RPMI8226 (cell line): ENCODE data around the gene LRRFIP2.
"Not testable (repeated sequence)": the region's sequence is repeated elsewhere in the genome, so short reads cannot be mapped to it uniquely, and the experiment has no call there.

Experiments
- DNase-seq: peaks from one replicate; pipeline ENCODE4 v3.0.0-alpha.2; 2015

LRRFIP2 gene

GRCh38 chr3:37183976-37184375 lies 9.6 kb upstream of the LRRFIP2 start:
- no peak for DNase-seq

GRCh38 chr3:37183375-37183831 lies 9.0 kb upstream of the LRRFIP2 start:
- no peak for DNase-seq

GRCh38 chr3:37182816-37183215 lies 8.4 kb upstream of the LRRFIP2 start:
- DNase-seq: no peak

GRCh38 chr3:37181756-37182155 lies 7.4 kb upstream of the LRRFIP2 start:
- no peak for DNase-seq

GRCh38 chr3:37179144-37179967 lies 5.0 kb upstream of the LRRFIP2 start:
- DNase-seq: no peak

- DNase-seq: no peak
Observed at GRCh38 chr3:37173806-37174205, 576 bp downstream of the LRRFIP2 start.

- no peak for DNase-seq
Observed at GRCh38 chr3:37171144-37171543, 3.2 kb downstream of the LRRFIP2 start.

- no peak for DNase-seq
Observed at GRCh38 chr3:37170513-37170912, 3.9 kb downstream of the LRRFIP2 start.

- DNase-seq: no peak
Observed at GRCh38 chr3:37170060-37170459, 4.3 kb downstream of the LRRFIP2 start.

GRCh38 chr3:37168896-37169295 lies 5.5 kb downstream of the LRRFIP2 start:
- no peak for DNase-seq

- DNase-seq: no peak
Observed at GRCh38 chr3:37163262-37164015, 10.9 kb downstream of the LRRFIP2 start.

GRCh38 chr3:37162501-37163245 lies 11.7 kb downstream of the LRRFIP2 start:
- DNase-seq: no peak

- no peak for DNase-seq
Observed at GRCh38 chr3:37161351-37161750, 13.0 kb downstream of the LRRFIP2 start.

- no peak for DNase-seq
Observed at GRCh38 chr3:37155782-37156181, 18.6 kb downstream of the LRRFIP2 start.

- no peak for DNase-seq
Observed at GRCh38 chr3:37154668-37155314, 19.6 kb downstream of the LRRFIP2 start.

- DNase-seq: no peak
Observed at GRCh38 chr3:37150621-37151020, 23.8 kb downstream of the LRRFIP2 start.

GRCh38 chr3:37149257-37149656 lies 25.1 kb downstream of the LRRFIP2 start:
- DNase-seq: no peak

GRCh38 chr3:37148208-37148607 lies 26.2 kb downstream of the LRRFIP2 start:
- no peak for DNase-seq

GRCh38 chr3:37147666-37148065 lies 26.7 kb downstream of the LRRFIP2 start:
- DNase-seq: no peak

- not testable (repeated sequence) for DNase-seq
Observed at GRCh38 chr3:37146927-37147326, 27.5 kb downstream of the LRRFIP2 start.

- DNase-seq: no peak
Observed at GRCh38 chr3:37145611-37146010, 28.8 kb downstream of the LRRFIP2 start.

GRCh38 chr3:37144806-37145205 lies 29.6 kb downstream of the LRRFIP2 start:
- DNase-seq: no peak

- DNase-seq: no peak
Observed at GRCh38 chr3:37143821-37144220, 30.6 kb downstream of the LRRFIP2 start.
